H1 (cell line): ENCODE data around the gene MAN1C1. TPM values are rescaled to one million over a fixed set of nuclear protein-coding genes. Genes with fewer than 3 reads are reported as not detected.

Experiments used
- CTCF ChIA-PET: fragments of 300-600 bp; sonication (Branson Sonifier 250); formaldehyde crosslinking; loops from one replicate; lab custom pipeline; 2021; ENCODE audit not compliant: partially characterized antibody; lab: Charles Lee
- POLR2A ChIA-PET: fragments of 300-600 bp; sonication (Branson Sonifier 250); formaldehyde crosslinking; loops from one replicate; lab custom pipeline; 2021; ENCODE audit warnings: inconsistent platforms; ENCODE audit not compliant: partially characterized antibody; lab: Charles Lee
- DNase-seq, 2 experiments: peaks; one replicate each; pipeline versions ENCODE4 v3.0.0 to v3.0.0-alpha.2; 2010 to 2022; ENCODE audit warnings: low spot score in 2 of 2, low read depth in 1 of 2, mixed read lengths in 1 of 2
- FAIRE-seq: peaks from 2 replicates; lab custom pipeline; 2011; peaks lifted over from hg19 to GRCh38; lab: Jason Lieb, UNC
- H2AFZ ChIP-seq: 2 replicates; pipeline ENCODE4 v1.8.1; 2012; ENCODE audit warnings: low read length, inconsistent platforms
- H2AK5ac ChIP-seq: 2 replicates; pipeline ENCODE4 v1.6.1; 2013; ENCODE audit warnings: low read depth, low read length
- H2BK120ac ChIP-seq: replicated peaks from 2 replicates; pipeline ENCODE3; 2013; ENCODE audit warnings: low read depth, low read length, inconsistent platforms
- H2BK12ac ChIP-seq: 2 replicates; pipeline ENCODE4 v1.6.1; 2013; ENCODE audit warnings: low read depth, low read length
- H2BK15ac ChIP-seq: 2 replicates; pipeline ENCODE4 v1.6.1; 2013; ENCODE audit warnings: low read length
- H2BK20ac ChIP-seq: 2 replicates; pipeline ENCODE4 v1.6.1; 2013; ENCODE audit warnings: low read length
- H2BK5ac ChIP-seq: 2 replicates; pipeline ENCODE4 v1.6.1; 2013; ENCODE audit warnings: low read depth, low read length
- H3K14ac ChIP-seq: 2 replicates; pipeline ENCODE4 v1.6.1; 2013; ENCODE audit warnings: inconsistent platforms; ENCODE audit not compliant: insufficient read length
- H3K18ac ChIP-seq: 2 replicates; pipeline ENCODE4 v1.6.1; 2013; ENCODE audit warnings: low read length; ENCODE audit errors: extremely low read depth
- H3K23ac ChIP-seq: 2 replicates; pipeline ENCODE4 v1.6.1; 2013; ENCODE audit warnings: inconsistent platforms; ENCODE audit not compliant: insufficient read length
- H3K23me2 ChIP-seq: 2 replicates; pipeline ENCODE4 v1.6.1; 2013; ENCODE audit warnings: low read depth, low read length
- H3K27ac ChIP-seq: 2 replicates; pipeline ENCODE4 v1.6.1; 2011; ENCODE audit warnings: low read depth, low read length, inconsistent platforms
- H3K27me3 ChIP-seq, 4 experiments: replicated peaks in 1 of 4; 1 replicate in 1 of 4; 2 replicates in 3 of 4; pipeline versions ENCODE4 v1.6.1 to v1.8.1; 2011 to 2013; ENCODE audit warnings: low read length in 3 of 4, mild to moderate bottlenecking in 3 of 4, inconsistent platforms in 2 of 4, mixed read lengths in 2 of 4, moderate library complexity in 1 of 4; ENCODE audit not compliant: control insufficient read depth in 3 of 4, insufficient read depth in 3 of 4; ENCODE audit errors: extremely low read depth in 1 of 4
- H3K36me3 ChIP-seq, 4 experiments: 2 replicates each; pipeline versions ENCODE4 v1.6.1 to v1.8.1; 2011 to 2013; ENCODE audit warnings: mild to moderate bottlenecking in 4 of 4, low read length in 3 of 4, moderate library complexity in 2 of 4, control low read depth in 1 of 4, inconsistent platforms in 1 of 4; ENCODE audit not compliant: insufficient read depth in 4 of 4, control insufficient read depth in 2 of 4
- H3K4ac ChIP-seq: replicated peaks from 2 replicates; pipeline ENCODE3; 2013; ENCODE audit warnings: low read length, low read depth, mixed read lengths, inconsistent platforms; ENCODE audit not compliant: insufficient read length
- H3K4me1 ChIP-seq, 4 experiments: replicated peaks in 1 of 4; 1 replicate in 1 of 4; 2 replicates in 3 of 4; pipeline versions ENCODE4 v1.6.1 to v1.8.1; 2011 to 2013; ENCODE audit warnings: low read length in 3 of 4, inconsistent platforms in 2 of 4, mixed read lengths in 1 of 4; ENCODE audit not compliant: insufficient read depth in 4 of 4, control insufficient read depth in 3 of 4
- H3K4me2 ChIP-seq, 2 experiments: 2 replicates each; pipeline versions ENCODE4 v1.6.1 to v1.8.1; 2011 to 2013; ENCODE audit warnings: low read depth in 2 of 2, low read length in 2 of 2, control low read depth in 1 of 2, inconsistent platforms in 1 of 2, mild to moderate bottlenecking in 1 of 2; ENCODE audit not compliant: insufficient read depth in 1 of 2
- H3K4me3 ChIP-seq, 4 experiments: fragments of 200-600, 300-600 bp in 1 of 4; sonication (generic), shearing (Covaris generic), sonication (Bioruptor Twin) in 1 of 4; 2 replicates each; pipeline versions ENCODE4 v1.5.1 to v1.8.1; 2011 to 2016; ENCODE audit warnings: low read length in 4 of 4, low read depth in 3 of 4, control low read depth in 2 of 4, inconsistent platforms in 2 of 4, mild to moderate bottlenecking in 2 of 4, mixed read lengths in 1 of 4, moderate library complexity in 1 of 4; ENCODE audit not compliant: insufficient read depth in 2 of 4; ENCODE audit errors: extremely low read depth in 1 of 4
- H3K56ac ChIP-seq: replicated peaks from 2 replicates; pipeline ENCODE3; 2013; ENCODE audit warnings: low read depth, mild to moderate bottlenecking, mixed read lengths, low read length, inconsistent platforms; ENCODE audit not compliant: insufficient read length
- H3K79me1 ChIP-seq: 2 replicates; pipeline ENCODE4 v1.6.1; 2013; ENCODE audit warnings: low read depth, low read length, control low read depth
- H3K79me2 ChIP-seq, 2 experiments: 2 replicates each; pipeline versions ENCODE4 v1.6.1 to v1.8.1; 2012 to 2013; ENCODE audit warnings: low read length in 2 of 2, mild to moderate bottlenecking in 2 of 2, inconsistent platforms in 1 of 2; ENCODE audit not compliant: insufficient read depth in 2 of 2, control insufficient read depth in 1 of 2
- H3K9ac ChIP-seq, 4 experiments: replicated peaks in 1 of 4; 1 replicate in 1 of 4; 2 replicates in 3 of 4; pipeline versions ENCODE4 v1.6.1 to v1.8.1; 2011 to 2013; ENCODE audit warnings: low read depth in 3 of 4, low read length in 3 of 4, control low read depth in 2 of 4, mild to moderate bottlenecking in 2 of 4, moderate library complexity in 2 of 4, inconsistent platforms in 1 of 4; ENCODE audit errors: extremely low read depth in 1 of 4
- H3K9me3 ChIP-seq, 2 experiments: 2 replicates each; pipeline versions ENCODE4 v1.6.1 to v1.8.1; 2012 to 2013; ENCODE audit warnings: mild to moderate bottlenecking in 2 of 2, moderate library complexity in 2 of 2, control low read depth in 1 of 2, inconsistent platforms in 1 of 2, low read depth in 1 of 2, low read length in 1 of 2, mixed read lengths in 1 of 2; ENCODE audit not compliant: insufficient read depth in 2 of 2
- H4K20me1 ChIP-seq, 2 experiments: replicated peaks in 1 of 2; 2 replicates each; pipeline versions ENCODE3 to v1.8.1; 2011 to 2013; ENCODE audit warnings: inconsistent platforms in 2 of 2, low read length in 2 of 2, mild to moderate bottlenecking in 1 of 2; ENCODE audit not compliant: insufficient read depth in 2 of 2, control insufficient read depth in 1 of 2
- H4K5ac ChIP-seq: 2 replicates; pipeline ENCODE4 v1.6.1; 2013; ENCODE audit warnings: low read length, low read depth, mixed read lengths, inconsistent platforms; ENCODE audit not compliant: insufficient read length
- H4K8ac ChIP-seq: 2 replicates; pipeline ENCODE4 v1.8.0; 2013; ENCODE audit warnings: mild to moderate bottlenecking, moderate library complexity, low read length, inconsistent platforms; ENCODE audit not compliant: insufficient read depth; ENCODE audit errors: extremely low read depth
- H4K91ac ChIP-seq: replicated peaks from 2 replicates; pipeline ENCODE3; 2013; ENCODE audit warnings: low read length, mixed read lengths, inconsistent platforms; ENCODE audit not compliant: insufficient read length
- WGBS, 2 experiments: shearing (Covaris generic) in 1 of 2; methylation state at CpG; one replicate each; pipeline versions ENCODE4 v1.1.6 to v1.1.7; 2013 to 2015; ENCODE audit warnings: low lambda C conversion rate in 2 of 2, mixed read lengths in 2 of 2, inconsistent platforms in 1 of 2, low coverage in 1 of 2, missing lambda C conversion rate in 1 of 2; ENCODE audit not compliant: insufficient replicate concordance in 2 of 2, insufficient coverage in 1 of 2, insufficient read length in 1 of 2; ENCODE audit errors: extremely low coverage in 1 of 2, missing lambda C conversion rate in 1 of 2; 5-methylcytosine and 5-hydroxymethylcytosine counted together
- polyA plus RNA-seq, 7 experiments: library from polyadenylated mRNA; depleted of rRNA in 3 of 7; stranded (reverse) in 5 of 7; unstranded in 2 of 7; fragments of >200 nt in 5 of 7; fragments of 200-250 nt in 2 of 7; gene quantifications; 1 replicate in 5 of 7; 2 replicates in 1 of 7; 4 replicates in 1 of 7; pipeline versions ENCODE4 v1.2.1 to v1.2.3, GENCODE V29; 2011 to 2013; ENCODE audit warnings: missing spikeins in 2 of 7, mixed read lengths in 2 of 7
- total RNA-seq: library from RNA; stranded (reverse); fragmentation: NEBNext Ultra II Directional; extraction: Animal tissue kit (Norgen Biotek cat#: 25700); gene quantifications from 2 replicates; pipeline ENCODE4 v1.2.1, GENCODE V29; 2021

Gene MAN1C1
- total and polyA plus RNA-seq, 2 of the 8 experiments (the other 6 are each of a cell fraction or from before 2014, with no cell fraction given) = 7.8 to 15.2 TPM

- H4K8ac ChIP-seq = no peak overlapping the region
- H3K9ac ChIP-seq = no peak overlapping the region
- FAIRE-seq (no peak), DNase-seq (no peak)
- no peak overlapping the region for H3K4ac ChIP-seq
- H4K20me1 ChIP-seq = peaks cover 0 to 2% of the 10 kb centered on the region in 2 experiments
- no peak overlapping the region for H2AK5ac ChIP-seq
- H2BK15ac ChIP-seq = no peak overlapping the region
- H3K4me3 ChIP-seq = no peak overlapping the region
- H3K27me3 ChIP-seq = no peaks in the 10 kb centered on the region; a peak in 2 of 7 replicates
- no peak overlapping the region for H3K14ac ChIP-seq
- H3K27ac ChIP-seq = no peak overlapping the region
- H3K23ac ChIP-seq = no peak overlapping the region
- no peak overlapping the region for H2BK20ac ChIP-seq
- H2BK12ac ChIP-seq = no peak overlapping the region
- POLR2A ChIA-PET = interaction anchor here (0.8 to 1.2 kb wide), 3 partner anchors 7 to 17 kb away, joined by 3 to 4 read pairs (median 3); no protein-coding TSS in a partner anchor
- no peak overlapping the region for H2BK5ac ChIP-seq
- peaks cover 0 to 13% (median 10%) of the 10 kb centered on the region in 4 experiments; a peak in 5 of 7 replicates for H3K4me1 ChIP-seq
- no peaks in the 10 kb centered on the region for H3K36me3 ChIP-seq
- no peaks in the 10 kb centered on the region for H3K79me1 ChIP-seq
- no peak overlapping the region for H3K4me2 ChIP-seq
- H3K79me2 ChIP-seq = no peaks in the 10 kb centered on the region
- H3K9me3 ChIP-seq = no peaks in the 10 kb centered on the region
- H2BK120ac ChIP-seq = no peak overlapping the region
- CTCF ChIA-PET = interaction anchor here (0.6 to 9.6 kb wide), 19 partner anchors 8 to 1381 kb away, joined by 3 to 92 read pairs (median 4); no protein-coding TSS in a partner anchor
- H3K23me2 ChIP-seq = no peaks in the 10 kb centered on the region
- no peak overlapping the region for H2AFZ ChIP-seq
- no peak overlapping the region for H4K91ac ChIP-seq
- no peak overlapping the region for H4K5ac ChIP-seq
- WGBS, 2 experiments = 87% methylated on average over 19 of the region's 19 CpGs; no CpG with 5 or more reads in 1 of the 2 experiments
- H3K18ac ChIP-seq = no peak overlapping the region
- no peak overlapping the region for H3K56ac ChIP-seq
Observed at GRCh38 chr1:25579292-25580252, 37.0 kb upstream of the MAN1C1 start.
